ENCODE measurements around the gene LDLRAD3.

GRCh38 chr11:36177836-36178235, 234.0 kb downstream of the LDLRAD3 start:
- TF ChIP-seq POLR2A (IDR thresholded peaks at IDR 0.05) (no peak), CTCF (IDR thresholded peaks at IDR 0.05) (no peak)

Measured in uterus (tissue), 2 donors.